GM23248 (cell line): ENCODE measurements around the gene INPP5A. TPM values are rescaled to one million over a fixed set of nuclear protein-coding genes. Genes with fewer than 3 reads are reported as not detected.
A peak's percentile ranks its signal among the peaks of the same experiment; 100 is the strongest.

Experiments used
- DNase-seq: peaks from one replicate; pipeline ENCODE4 v3.0.0-alpha.2; 2015
- H2AFZ ChIP-seq: fragments of 200-600 bp; sonication (generic); 2 replicates; pipeline ENCODE4 v1.6.1; 2016; ENCODE audit warnings: antibody characterized with exemption
- H3F3A ChIP-seq: fragments of 200-600 bp; sonication (generic); 2 replicates; pipeline ENCODE4 v1.6.1; 2016; ENCODE audit warnings: mild to moderate bottlenecking, antibody characterized with exemption, mixed run types; ENCODE audit not compliant: insufficient read depth
- H3K27ac ChIP-seq: fragments of 200-600 bp; sonication (generic); 2 replicates; pipeline ENCODE4 v1.5.1; 2016; ENCODE audit warnings: mild to moderate bottlenecking
- H3K27me3 ChIP-seq: fragments of 200-600 bp; sonication (generic); replicated peaks from 2 replicates; pipeline ENCODE4 v1.6.1; 2016; ENCODE audit warnings: mild to moderate bottlenecking; ENCODE audit not compliant: insufficient read depth
- H3K36me3 ChIP-seq: fragments of 200-600 bp; sonication (generic); 2 replicates; pipeline ENCODE4 v1.6.1; 2016; ENCODE audit warnings: low read depth, mild to moderate bottlenecking
- H3K4me1 ChIP-seq: fragments of 200-600 bp; sonication (generic); 2 replicates; pipeline ENCODE4 v1.6.1; 2016; ENCODE audit warnings: mild to moderate bottlenecking; ENCODE audit not compliant: insufficient read depth
- H3K4me2 ChIP-seq: fragments of 200-600 bp; sonication (generic); one replicate; pipeline ENCODE4 v1.6.1; 2016; ENCODE audit warnings: mild to moderate bottlenecking; ENCODE audit not compliant: unreplicated experiment
- H3K4me3 ChIP-seq: fragments of 200-600 bp; sonication (generic); 2 replicates; pipeline ENCODE4 v1.5.1; 2016; ENCODE audit warnings: mild to moderate bottlenecking
- H3K79me2 ChIP-seq: fragments of 200-600 bp; sonication (generic); 2 replicates; pipeline ENCODE4 v1.6.1; 2016; ENCODE audit warnings: mild to moderate bottlenecking; ENCODE audit not compliant: insufficient read depth
- H3K9ac ChIP-seq: fragments of 200-600 bp; sonication (generic); 2 replicates; pipeline ENCODE4 v1.6.1; 2016; ENCODE audit warnings: mild to moderate bottlenecking
- H3K9me2 ChIP-seq: fragments of 200-600 bp; sonication (generic); 2 replicates; pipeline ENCODE4 v1.6.1; 2016; ENCODE audit warnings: mixed run types, mild to moderate bottlenecking, moderate library complexity; ENCODE audit not compliant: insufficient read depth
- H3K9me3 ChIP-seq: fragments of 200-600 bp; sonication (generic); one replicate; pipeline ENCODE4 v1.6.1; 2017; ENCODE audit warnings: low read depth
- H4K20me1 ChIP-seq: fragments of 200-600 bp; sonication (generic); 2 replicates; pipeline ENCODE4 v1.6.0; 2016; ENCODE audit not compliant: insufficient read depth
- EZH2 ChIP-seq: fragments of 200-600 bp; sonication (generic); IDR thresholded peaks from 2 replicates; pipeline ENCODE4 v1.6.1; 2018; ENCODE audit warnings: antibody characterized with exemption, mild to moderate bottlenecking; ENCODE audit not compliant: insufficient read depth, poor library complexity, severe bottlenecking
- EZH2phosphoT487 ChIP-seq: fragments of 200-600 bp; sonication (generic); IDR thresholded peaks from 2 replicates; pipeline ENCODE4 v1.6.1; 2018; ENCODE audit warnings: antibody characterized with exemption, moderate library complexity, mild to moderate bottlenecking, low read depth; ENCODE audit not compliant: insufficient read depth
- WGBS, 2 experiments: methylation state at CpG; one replicate each; pipeline ENCODE4 v1.1.6; 2015 to 2017; ENCODE audit warnings: low lambda C conversion rate in 2 of 2, low coverage in 1 of 2; ENCODE audit errors: missing lambda C conversion rate in 2 of 2; 5-methylcytosine and 5-hydroxymethylcytosine counted together
- in situ Hi-C: fragments of 300-500 bp; cut with MboI; formaldehyde crosslinking; loops from 2 replicates; pipeline ENCODE4 v1.15.0; 2020
- polyA plus RNA-seq: library from polyadenylated mRNA; unstranded; fragments of >200 nt; fragmentation: Nextera tagmentation; extraction: Ambion mirVana; gene quantifications from 2 replicates; pipeline ENCODE4 v1.2.1, GENCODE V29; 2016
- total RNA-seq: library from RNA; depleted of rRNA; stranded (reverse); fragments of >200 nt; shearing (Covaris generic); gene quantifications from 2 replicates; pipeline ENCODE4 v1.2.3, GENCODE V29; 2014

INPP5A gene
- total and polyA plus RNA-seq, 2 experiments from 2014 or later, result 2.3 to 35.2 TPM

DNA sequence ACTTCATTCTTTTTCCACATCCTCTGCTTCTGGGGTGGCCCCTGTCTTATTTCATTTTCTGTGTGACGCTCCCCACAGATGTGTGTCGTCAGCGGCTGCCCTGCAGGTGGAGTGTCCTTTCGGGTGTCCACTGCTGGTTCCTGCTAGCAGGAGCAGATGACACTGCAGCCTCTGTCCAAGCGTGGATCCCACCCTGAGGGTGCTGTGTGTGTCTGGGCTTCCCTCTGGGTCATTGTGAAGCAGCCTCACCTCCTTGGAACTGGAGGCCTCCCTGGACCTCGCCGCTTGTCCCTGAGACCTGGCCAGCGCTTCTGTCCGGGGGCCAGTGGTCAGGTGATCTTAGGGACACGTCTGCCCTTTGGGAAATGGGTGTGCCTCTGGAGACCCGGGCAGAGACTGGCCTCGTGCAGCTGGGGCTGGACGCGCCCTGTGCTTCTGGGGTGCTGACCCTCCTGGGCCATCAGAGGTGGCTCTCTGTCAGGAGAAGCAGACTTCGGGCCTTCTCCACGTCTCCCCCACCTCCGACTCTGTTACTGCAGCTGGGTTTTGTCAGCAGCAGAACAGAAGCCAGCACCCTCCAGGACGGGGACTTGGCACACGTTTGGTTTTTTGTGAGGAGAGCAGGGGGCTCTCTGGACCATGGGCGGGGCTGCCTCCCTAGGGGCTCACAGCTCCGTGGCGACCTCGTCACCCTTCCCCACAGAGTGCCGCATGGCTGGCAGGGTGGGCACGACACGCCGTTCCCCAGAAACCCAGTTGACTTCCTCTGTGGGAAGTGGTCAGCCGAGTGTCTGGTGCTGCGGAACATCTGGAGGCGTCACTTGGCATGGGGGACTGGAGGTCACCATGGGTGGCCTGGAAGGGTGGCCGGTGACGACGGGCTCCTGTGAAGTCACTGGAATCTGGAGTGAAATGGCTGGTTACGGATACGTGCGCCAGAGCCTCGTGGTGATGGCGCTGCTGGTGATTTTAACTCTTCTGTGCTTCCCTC is 48.4 kb downstream of the INPP5A start:
- H3K27ac ChIP-seq, result no peak overlapping the region
- no peak overlapping the region for H3K4me3 ChIP-seq
- TF ChIP-seq EZH2 (no peak), EZH2phosphoT487 (no peak)
- 88 to 89% methylated on average over 38 of the region's 38 CpGs for WGBS, 2 experiments
- H3K9ac ChIP-seq, result no peak overlapping the region
- in situ Hi-C loops, result no loop called here
- no peak overlapping the region for H3K4me2 ChIP-seq
- H3K27me3 ChIP-seq, result no peaks in the 10 kb centered on the region
- peaks cover 6% of the 10 kb centered on the region for H4K20me1 ChIP-seq
- H3F3A ChIP-seq, result no peaks in the 10 kb centered on the region
- H3K9me3 ChIP-seq, result no peaks in the 10 kb centered on the region
- H3K4me1 ChIP-seq, result peaks cover 8% of the 10 kb centered on the region
- DNase-seq, result no peak
- peaks cover 89% of the 10 kb centered on the region for H3K79me2 ChIP-seq
- H2AFZ ChIP-seq, result no peak overlapping the region
- no peaks in the 10 kb centered on the region for H3K36me3 ChIP-seq
- no peaks in the 10 kb centered on the region for H3K9me2 ChIP-seq

DNA sequence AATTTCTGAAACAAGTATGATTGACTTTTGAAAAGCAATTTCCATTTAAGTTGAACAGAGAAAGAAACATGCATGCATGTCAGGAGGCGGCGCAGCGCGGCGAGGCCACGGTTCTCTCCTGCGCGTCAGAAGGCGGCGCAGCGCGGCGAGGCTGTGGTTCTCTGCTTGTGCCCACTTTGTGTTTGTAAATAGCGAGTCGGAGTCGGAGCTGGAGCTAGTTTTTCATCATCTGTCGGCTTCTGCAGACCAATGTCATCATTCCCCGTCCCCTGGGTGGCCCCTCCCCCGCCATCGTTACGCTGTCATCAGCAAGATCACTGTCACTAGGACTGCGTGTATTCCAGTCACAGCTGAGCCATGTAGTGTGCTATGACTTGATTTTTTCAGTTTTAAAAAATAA is 49.2 kb downstream of the INPP5A start:
- in situ Hi-C loops, result no loop called here
- Histone ChIP-seq H3K4me3 (no peak overlapping the region), H4K20me1 (peaks cover 6% of the 10 kb centered on the region), H3K79me2 (peaks cover 92% of the 10 kb centered on the region), H3K9me2 (no peaks in the 10 kb centered on the region), H3K27ac (no peak overlapping the region), H3F3A (no peaks in the 10 kb centered on the region), H2AFZ (no peak overlapping the region), H3K27me3 (no peaks in the 10 kb centered on the region), H3K36me3 (no peaks in the 10 kb centered on the region), H3K4me1 (peaks cover 16% of the 10 kb centered on the region), H3K9me3 (no peaks in the 10 kb centered on the region), H3K4me2 (no peak overlapping the region), H3K9ac (no peak overlapping the region)
- TF ChIP-seq EZH2phosphoT487 (no peak), EZH2 (no peak)
- 94 to 96% methylated on average over 22 of the region's 22 CpGs for WGBS, 2 experiments
- no peak for DNase-seq

DNA sequence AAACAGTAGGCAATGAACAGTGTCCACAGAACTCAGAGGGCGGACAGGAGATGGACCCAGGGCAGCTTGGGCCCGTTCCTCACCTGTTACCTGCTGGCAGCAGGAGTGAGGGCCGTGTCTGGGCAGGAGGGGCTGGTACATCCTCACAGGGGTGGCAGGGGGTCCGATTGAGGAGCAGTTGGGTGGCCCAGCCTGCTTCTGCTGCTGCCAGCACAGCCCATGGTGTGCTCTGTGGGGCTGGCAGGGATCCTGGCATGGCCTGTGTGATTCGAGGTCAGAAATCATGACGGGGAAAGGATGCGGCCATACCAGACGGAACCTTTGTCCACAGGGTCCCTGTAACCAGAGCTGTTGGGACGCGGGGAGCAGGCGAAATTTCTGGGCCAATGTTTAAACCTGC is 49.6 kb downstream of the INPP5A start:
- H4K20me1 ChIP-seq, result peaks cover 6% of the 10 kb centered on the region
- peaks cover 16% of the 10 kb centered on the region for H3K4me1 ChIP-seq
- DNase-seq, result no peak
- no peaks in the 10 kb centered on the region for H3K36me3 ChIP-seq
- no peaks in the 10 kb centered on the region for H3K9me2 ChIP-seq
- TF ChIP-seq EZH2 (no peak), EZH2phosphoT487 (no peak)
- no peaks in the 10 kb centered on the region for H3K27me3 ChIP-seq
- H3F3A ChIP-seq, result no peaks in the 10 kb centered on the region
- in situ Hi-C loops, result no loop called here
- no peak overlapping the region for H3K4me2 ChIP-seq
- H3K9me3 ChIP-seq, result no peaks in the 10 kb centered on the region
- H3K9ac ChIP-seq, result no peak overlapping the region
- no peak overlapping the region for H3K27ac ChIP-seq
- H3K79me2 ChIP-seq, result peaks cover 93% of the 10 kb centered on the region
- H3K4me3 ChIP-seq, result no peak overlapping the region
- 96 to 99% methylated on average over 11 of the region's 11 CpGs for WGBS, 2 experiments
- no peak overlapping the region for H2AFZ ChIP-seq

DNA sequence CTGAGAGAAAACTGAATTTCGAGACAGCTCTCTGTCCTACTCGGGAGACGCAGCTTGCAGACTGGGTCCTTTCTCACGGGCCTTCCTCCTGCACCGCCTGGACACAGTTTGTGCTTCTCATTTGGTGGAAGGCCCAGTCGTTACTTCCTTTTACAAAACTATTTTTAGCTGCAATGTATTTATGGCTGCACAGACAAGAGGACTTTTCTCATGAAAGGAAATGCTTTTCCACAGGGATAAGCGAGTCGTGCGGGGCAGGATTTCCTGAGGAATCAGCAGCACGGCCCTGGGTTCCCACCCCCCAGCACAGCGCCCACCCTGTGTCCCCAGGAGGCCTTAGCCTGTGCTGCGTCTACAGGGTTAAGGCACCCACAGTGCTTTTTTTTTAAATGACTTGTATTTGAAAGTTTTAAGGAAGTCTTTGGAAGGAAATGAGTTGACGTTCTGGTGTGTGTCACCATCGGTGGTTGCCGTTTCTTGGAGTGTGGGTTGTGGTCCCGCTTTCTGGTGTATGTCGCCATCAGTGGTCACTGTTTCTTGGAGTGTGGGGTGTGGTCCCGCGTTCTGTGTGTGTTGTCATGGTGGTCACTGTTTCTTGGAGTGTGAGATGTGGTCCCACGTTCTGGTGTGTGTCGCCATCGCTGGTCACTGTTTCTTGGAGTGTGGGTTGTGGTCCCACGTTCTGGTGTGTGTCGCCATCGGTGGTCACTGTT is 50.9 kb downstream of the INPP5A start:
- H3K27ac ChIP-seq, result peak overlapping the region; percentile 20; the same call in 1 of the 2 replicates

More for the DNA sequence above, 50.9 kb downstream of the INPP5A start:
- Histone ChIP-seq H3K27me3 (no peaks in the 10 kb centered on the region), H3K4me2 (peak overlapping the region; percentile 49), H4K20me1 (peaks cover 2% of the 10 kb centered on the region), H3K4me3 (no peak overlapping the region), H3K9me3 (no peaks in the 10 kb centered on the region), H3K4me1 (peaks cover 16% of the 10 kb centered on the region), H3K79me2 (peaks cover 93% of the 10 kb centered on the region), H3K9ac (peak overlapping the region; percentile 9; the same call in 1 of the 2 replicates), H3K36me3 (no peaks in the 10 kb centered on the region), H3K9me2 (no peaks in the 10 kb centered on the region), H2AFZ (no peak overlapping the region; the same call in 1 of the 2 replicates), H3F3A (no peaks in the 10 kb centered on the region)
- no peak for TF ChIP-seq EZH2phosphoT487
- peak; percentile 16 for DNase-seq
- in situ Hi-C loops, result no loop called here
- 62 to 63% methylated on average over 25 of the region's 25 CpGs for WGBS, 2 experiments
